ENCODE measurements around the gene ZNF556. TPM values are rescaled to one million over a fixed set of nuclear protein-coding genes. Genes with fewer than 3 reads are reported as not detected.
A peak's percentile ranks its signal among the peaks of the same experiment; 100 is the strongest.

Gene ZNF556
- not detected for total RNA-seq

DNA sequence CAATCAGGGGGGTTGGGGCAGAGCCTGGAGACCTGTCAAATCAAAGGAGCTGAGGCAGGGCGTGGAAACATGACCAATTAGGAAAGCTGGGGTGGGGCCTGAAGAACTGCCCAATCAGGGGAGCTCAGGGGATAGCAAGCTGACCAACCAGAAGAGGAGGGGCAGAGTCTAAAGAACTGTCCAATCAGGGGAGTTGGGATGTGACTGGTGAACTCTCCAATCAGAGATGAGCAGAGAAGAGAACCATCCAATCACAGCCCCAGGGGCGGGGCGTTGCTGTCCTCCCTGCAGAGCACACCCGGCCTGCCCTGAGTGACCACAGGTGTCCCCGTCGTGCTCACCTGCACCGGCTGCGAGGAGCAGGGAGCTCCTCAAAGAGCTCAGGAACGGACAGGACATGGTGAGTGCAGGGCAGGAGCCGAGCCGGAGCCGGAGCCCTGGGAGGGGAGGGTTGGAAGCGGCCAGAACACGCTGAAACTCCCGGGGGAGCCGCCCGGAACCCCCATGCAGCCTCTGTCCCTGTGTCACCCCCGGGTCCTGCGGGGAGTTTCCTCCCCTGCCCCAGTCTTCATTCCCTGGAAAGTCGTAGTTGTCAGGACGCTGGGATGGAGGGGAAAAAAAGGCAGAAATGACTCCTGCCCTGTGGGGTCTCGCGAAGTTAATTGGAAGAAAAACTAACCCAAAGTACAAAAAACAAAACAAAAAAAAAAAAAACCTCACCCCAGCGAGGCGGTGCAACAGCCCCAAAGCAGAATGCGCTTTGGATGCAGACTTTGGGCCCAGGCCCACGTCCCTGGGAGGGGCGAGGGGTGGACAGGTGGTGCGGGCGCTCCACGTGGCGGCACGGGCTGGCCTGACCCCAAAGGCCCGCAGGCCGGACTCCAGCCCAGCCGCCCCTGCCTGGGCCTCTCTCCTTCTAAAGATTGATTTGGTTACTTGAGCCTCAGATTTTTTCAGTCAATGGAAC is at the start of gene ZNF556:
Gene ZNF556, plus strand, starts transcription at position 311 of the 967 bp plus-strand sequence. Its CDS starts 87 bp downstream, at position 398.
- H3K4me1 ChIP-seq, result no peaks in the 10 kb centered on the region
- H3K9me3 ChIP-seq, result no peaks in the 10 kb centered on the region
- no peak for DNase-seq (ENCODE audit: low spot score in 2 of 2)
- H3K36me3 ChIP-seq, result no peaks in the 10 kb centered on the region
- WGBS, result 80% methylated on average over 36 of the region's 36 CpGs
- no peak within 1 kb of the TSS for H3K27ac ChIP-seq
- H3K4me3 ChIP-seq, result no peak within 1 kb of the TSS
- no peak for TF ChIP-seq POLR2A (IDR thresholded peaks at IDR 0.05)
- no peak for TF ChIP-seq EP300 (IDR thresholded peaks at IDR 0.05)
- no peak for TF ChIP-seq POLR2AphosphoS5 (IDR thresholded peaks at IDR 0.05)
- TF ChIP-seq, protein P1, sequence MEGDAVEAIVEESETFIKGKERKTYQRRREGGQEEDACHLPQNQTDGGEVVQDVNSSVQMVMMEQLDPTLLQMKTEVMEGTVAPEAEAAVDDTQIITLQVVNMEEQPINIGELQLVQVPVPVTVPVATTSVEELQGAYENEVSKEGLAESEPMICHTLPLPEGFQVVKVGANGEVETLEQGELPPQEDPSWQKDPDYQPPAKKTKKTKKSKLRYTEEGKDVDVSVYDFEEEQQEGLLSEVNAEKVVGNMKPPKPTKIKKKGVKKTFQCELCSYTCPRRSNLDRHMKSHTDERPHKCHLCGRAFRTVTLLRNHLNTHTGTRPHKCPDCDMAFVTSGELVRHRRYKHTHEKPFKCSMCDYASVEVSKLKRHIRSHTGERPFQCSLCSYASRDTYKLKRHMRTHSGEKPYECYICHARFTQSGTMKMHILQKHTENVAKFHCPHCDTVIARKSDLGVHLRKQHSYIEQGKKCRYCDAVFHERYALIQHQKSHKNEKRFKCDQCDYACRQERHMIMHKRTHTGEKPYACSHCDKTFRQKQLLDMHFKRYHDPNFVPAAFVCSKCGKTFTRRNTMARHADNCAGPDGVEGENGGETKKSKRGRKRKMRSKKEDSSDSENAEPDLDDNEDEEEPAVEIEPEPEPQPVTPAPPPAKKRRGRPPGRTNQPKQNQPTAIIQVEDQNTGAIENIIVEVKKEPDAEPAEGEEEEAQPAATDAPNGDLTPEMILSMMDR (IDR thresholded peaks at IDR 0.05), result no peak
- no peaks in the 10 kb centered on the region for H3K27me3 ChIP-seq

DNA sequence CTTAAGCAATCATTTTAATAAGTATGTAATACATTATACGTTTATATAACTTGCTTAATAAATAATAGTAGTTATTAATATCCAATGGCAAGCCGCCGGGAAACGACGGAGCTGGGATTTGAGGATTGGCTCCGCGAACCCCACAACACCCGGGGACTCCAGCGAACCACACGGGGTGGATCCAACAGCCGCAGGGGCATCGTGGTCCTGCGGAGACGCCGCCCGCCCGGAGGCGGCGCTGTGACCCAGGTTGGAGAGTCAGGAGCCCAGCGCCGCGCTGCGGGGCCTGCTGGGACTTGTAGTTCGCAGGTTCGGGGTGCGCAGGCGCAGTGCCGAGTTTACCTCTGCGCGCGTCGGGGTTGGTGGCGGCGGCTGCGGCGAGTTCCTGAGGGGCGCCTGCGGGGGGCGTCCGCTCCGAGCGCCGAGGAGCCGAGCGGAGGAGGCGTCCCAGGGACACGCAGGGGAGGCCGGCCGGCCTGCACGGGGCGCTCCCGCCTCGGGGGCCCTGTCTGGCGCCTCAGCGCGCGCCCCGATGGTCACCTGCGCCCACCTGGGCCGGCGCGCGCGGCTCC is 47.5 kb upstream of the ZNF556 start, which contains the start of gene ZNF554:
Gene ZNF554, plus strand, starts transcription at position 329 of the 572 bp plus-strand sequence. Its CDS starts 204 bp downstream, at position 533.
- no peaks in the 10 kb centered on the region for H3K9me3 ChIP-seq
- DNase-seq (ENCODE audit: low spot score in 2 of 2), result peak; percentile 97 to 98
- H3K4me1 ChIP-seq, result peaks cover 18% of the 10 kb centered on the region
- H3K27ac ChIP-seq, result peak within 1 kb of the TSS; percentile 59
- H3K4me3 ChIP-seq, result peak within 1 kb of the TSS; percentile 100
- no peaks in the 10 kb centered on the region for H3K27me3 ChIP-seq
- peaks cover 7% of the 10 kb centered on the region for H3K36me3 ChIP-seq
- 1% methylated on average over 16 of the region's 64 CpGs for WGBS
- TF ChIP-seq, protein P1 (IDR thresholded peaks at IDR 0.05), result peak; percentile 91 to 97
- no peak for TF ChIP-seq EP300 (IDR thresholded peaks at IDR 0.05)

DNA sequence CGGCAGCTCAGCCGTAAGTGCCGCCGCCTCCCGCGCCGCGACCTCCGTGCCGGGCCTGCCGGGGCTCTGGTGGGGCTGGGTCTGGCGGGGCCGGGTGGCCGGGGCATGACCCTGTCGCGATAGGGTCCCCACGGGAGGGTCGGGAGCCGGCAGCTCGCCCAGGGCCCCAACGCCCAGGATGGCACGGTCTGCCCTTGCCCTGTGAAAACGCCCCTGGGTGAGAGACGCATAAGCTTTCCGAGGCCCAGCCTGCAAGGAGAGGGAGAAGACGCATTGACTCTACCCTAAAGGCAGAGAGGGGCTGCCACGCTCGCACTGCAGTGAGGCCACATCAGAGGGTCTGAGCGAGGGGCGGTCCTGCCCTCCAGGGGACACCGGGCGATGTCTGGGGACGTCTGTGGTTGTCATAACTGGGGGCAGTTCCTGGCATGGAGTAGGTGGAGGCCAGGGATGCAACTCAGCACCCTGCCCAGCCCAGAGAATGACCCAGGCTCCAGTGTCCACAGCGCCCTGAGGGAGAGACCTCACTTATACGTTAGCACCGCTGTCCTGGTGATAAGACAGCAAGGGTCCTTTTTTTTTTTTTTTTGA is 46.9 kb upstream of the ZNF556 start:
- 10% methylated on average over 11 of the region's 36 CpGs for WGBS
- TF ChIP-seq POLR2AphosphoS5 (IDR thresholded peaks at IDR 0.05), result no peak

DNA sequence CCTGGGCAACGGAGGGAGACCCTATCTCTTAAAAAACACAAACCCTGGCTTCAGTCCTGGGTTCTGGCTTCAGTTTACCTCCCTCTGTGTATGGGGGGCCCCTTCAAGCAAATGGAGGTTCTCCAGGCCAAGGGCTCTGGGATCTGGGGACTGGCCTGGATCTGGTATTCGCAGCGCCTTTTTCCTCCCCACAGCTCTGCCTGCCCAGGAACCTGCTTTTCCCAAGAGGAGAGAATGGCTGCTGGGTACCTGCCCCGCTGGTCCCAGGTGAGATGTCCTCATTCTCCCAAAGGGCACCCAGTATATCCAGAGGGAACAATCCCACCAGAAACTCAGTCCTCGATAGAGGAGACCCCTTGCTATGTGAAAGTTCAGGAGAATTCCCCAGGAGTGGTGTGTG is 44.3 kb upstream of the ZNF556 start:
- no peak overlapping the region for H3K27ac ChIP-seq
- peaks cover 18% of the 10 kb centered on the region for H3K4me1 ChIP-seq
- WGBS, result 83% methylated on average over 3 of the region's 5 CpGs
- H3K27me3 ChIP-seq, result no peaks in the 10 kb centered on the region
- no peaks in the 10 kb centered on the region for H3K9me3 ChIP-seq
- H3K4me3 ChIP-seq, result no peak overlapping the region
- peaks cover 13% of the 10 kb centered on the region for H3K36me3 ChIP-seq
- DNase-seq (ENCODE audit: low spot score in 2 of 2), result no peak
- TF ChIP-seq EP300 (IDR thresholded peaks at IDR 0.05) (no peak), POLR2AphosphoS5 (IDR thresholded peaks at IDR 0.05) (no peak), POLR2A (IDR thresholded peaks at IDR 0.05) (no peak)
- TF ChIP-seq, protein P1 (IDR thresholded peaks at IDR 0.05), result no peak

More for the DNA sequence above, 46.9 kb upstream of the ZNF556 start:
- H3K27ac ChIP-seq, result peak overlapping the region; percentile 59
- peak overlapping the region; percentile 100 for H3K4me3 ChIP-seq
- H3K4me1 ChIP-seq, result peaks cover 18% of the 10 kb centered on the region
- H3K36me3 ChIP-seq, result peaks cover 7% of the 10 kb centered on the region
- DNase-seq (ENCODE audit: low spot score in 2 of 2), result no peak
- no peaks in the 10 kb centered on the region for H3K27me3 ChIP-seq
- H3K9me3 ChIP-seq, result no peaks in the 10 kb centered on the region

DNA sequence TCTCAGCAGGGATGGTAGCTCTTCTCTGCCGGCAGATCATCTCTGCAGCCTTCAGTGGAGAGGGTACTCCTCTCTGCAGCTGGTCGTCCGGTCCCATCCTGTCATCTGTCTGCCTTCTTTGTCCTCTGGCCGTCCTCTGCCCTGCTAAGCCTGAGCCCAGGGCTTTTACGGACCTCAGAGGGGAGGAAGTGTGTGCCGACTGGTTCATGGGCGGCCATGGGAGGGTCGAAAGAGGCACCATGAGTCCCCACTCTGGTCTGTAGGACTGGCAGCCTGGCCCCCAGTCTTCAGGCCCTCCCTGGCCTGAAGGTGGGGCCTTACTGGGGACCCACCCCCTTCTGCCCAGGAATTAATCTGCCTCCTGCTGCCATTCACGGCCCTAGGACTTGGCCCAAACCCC is 43.5 kb upstream of the ZNF556 start:
- 68% methylated on average over 6 of the region's 9 CpGs for WGBS
- TF ChIP-seq, protein P1 (IDR thresholded peaks at IDR 0.05), result no peak
- no peak for TF ChIP-seq EP300 (IDR thresholded peaks at IDR 0.05)
- TF ChIP-seq POLR2AphosphoS5 (IDR thresholded peaks at IDR 0.05), result no peak
- no peak for TF ChIP-seq POLR2A (IDR thresholded peaks at IDR 0.05)

More for the DNA sequence above, 43.5 kb upstream of the ZNF556 start:
- Histone ChIP-seq H3K27me3 (no peaks in the 10 kb centered on the region), H3K36me3 (peaks cover 21% of the 10 kb centered on the region), H3K9me3 (no peaks in the 10 kb centered on the region), H3K4me3 (no peak overlapping the region), H3K4me1 (peaks cover 18% of the 10 kb centered on the region), H3K27ac (no peak overlapping the region)
- no peak for DNase-seq (ENCODE audit: low spot score in 2 of 2)

Data from suprapubic skin (tissue), 4 donors.